OCI-LY1 (cell line): ENCODE results near the gene TMA7B.

Experiments
- H2AFZ ChIP-seq: fragments of 200-600 bp; sonication (generic), shearing (Covaris generic); 2 replicates; pipeline ENCODE4 v1.6.0; 2014; ENCODE audit warnings: antibody characterized with exemption, mild to moderate bottlenecking, low read length
- H3F3A ChIP-seq: fragments of 200-600 bp; sonication (generic), shearing (Covaris generic); 2 replicates; pipeline ENCODE4 v1.6.0; 2014; ENCODE audit warnings: mild to moderate bottlenecking, antibody characterized with exemption, low read length, moderate library complexity; ENCODE audit not compliant: insufficient read depth
- H3K27ac ChIP-seq: fragments of 200-600 bp; sonication (generic); 2 replicates; pipeline ENCODE4 v1.5.1; 2014; ENCODE audit warnings: low read length, mixed run types, mild to moderate bottlenecking, low read depth; ENCODE audit not compliant: poor library complexity, severe bottlenecking
- H3K27me3 ChIP-seq: fragments of 200-600 bp; sonication (generic); 2 replicates; pipeline ENCODE4 v1.6.0; 2014; ENCODE audit warnings: antibody characterized with exemption, mild to moderate bottlenecking, low read length, moderate library complexity; ENCODE audit not compliant: insufficient read depth
- H3K36me3 ChIP-seq: fragments of 200-600 bp; sonication (generic); 2 replicates; pipeline ENCODE4 v1.6.1; 2014; ENCODE audit warnings: mild to moderate bottlenecking, antibody characterized with exemption, low read length, moderate library complexity, mixed read lengths; ENCODE audit not compliant: insufficient read depth
- H3K4me1 ChIP-seq: fragments of 200-600 bp; sonication (generic); 2 replicates; pipeline ENCODE4 v1.5.1; 2014; ENCODE audit warnings: mild to moderate bottlenecking, low read length, moderate library complexity; ENCODE audit not compliant: insufficient read depth, severe bottlenecking
- H3K4me2 ChIP-seq: fragments of 200-600 bp; sonication (generic), shearing (Covaris generic); 2 replicates; pipeline ENCODE4 v1.6.1; 2014; ENCODE audit warnings: low read length
- H3K4me3 ChIP-seq: fragments of 200-600 bp; sonication (generic); 2 replicates; pipeline ENCODE4 v1.5.1; 2014; ENCODE audit warnings: low read length, low read depth, mild to moderate bottlenecking, mixed read lengths; ENCODE audit not compliant: poor library complexity, severe bottlenecking
- H3K79me2 ChIP-seq: fragments of 200-600 bp; shearing (Covaris generic); 2 replicates; pipeline ENCODE4 v1.6.1; 2016; ENCODE audit warnings: mixed run types, low read length, mixed read lengths; ENCODE audit not compliant: insufficient read depth
- H3K9ac ChIP-seq: fragments of 200-600 bp; sonication (generic), shearing (Covaris generic); 2 replicates; pipeline ENCODE4 v1.6.1; 2014; ENCODE audit warnings: mild to moderate bottlenecking, low read length, mixed read lengths
- H3K9me2 ChIP-seq: fragments of 200-600 bp; sonication (generic), shearing (Covaris generic); 2 replicates; pipeline ENCODE4 v1.6.1; 2014; ENCODE audit warnings: low read depth, mild to moderate bottlenecking, low read length, mixed read lengths
- H3K9me3 ChIP-seq: fragments of 200-600 bp; shearing (Covaris generic); 2 replicates; pipeline ENCODE4 v1.6.1; 2014; ENCODE audit warnings: low read length, mixed read lengths
- H4K20me1 ChIP-seq: fragments of 200-600 bp; sonication (generic), shearing (Covaris generic); 2 replicates; pipeline ENCODE4 v1.6.0; 2016; ENCODE audit warnings: mild to moderate bottlenecking, low read length; ENCODE audit not compliant: insufficient read depth
- CTCF ChIP-seq: fragments of 200-600 bp; sonication (generic), shearing (Covaris generic); IDR thresholded peaks from 2 replicates; pipeline ENCODE4 v1.5.1; 2017; ENCODE audit warnings: mild to moderate bottlenecking, antibody characterized with exemption, low read length, moderate library complexity, mixed read lengths
- EZH2 ChIP-seq: fragments of 200-600 bp; sonication (generic), shearing (Covaris generic); IDR thresholded peaks from 2 replicates; pipeline ENCODE4 v1.8.0; 2017; ENCODE audit warnings: borderline replicate concordance, mixed run types, mild to moderate bottlenecking, antibody characterized with exemption, low read length, moderate library complexity, mixed read lengths

The TMA7B gene

GRCh38 chr22:39989633-39990032 is 29.4 kb downstream of the TMA7B start:
- Histone ChIP-seq H2AFZ (no peak overlapping the region), H3K36me3 (no peaks in the 10 kb centered on the region)
- TF ChIP-seq CTCF (no peak), EZH2 (no peak)

GRCh38 chr22:39990686-39991085 is 30.5 kb downstream of the TMA7B start:
- Histone ChIP-seq H3K9ac (no peak overlapping the region), H3K79me2 (no peaks in the 10 kb centered on the region), H3K36me3 (no peaks in the 10 kb centered on the region), H2AFZ (no peak overlapping the region), H4K20me1 (no peaks in the 10 kb centered on the region), H3K4me2 (no peak overlapping the region), H3K9me3 (no peaks in the 10 kb centered on the region), H3K27me3 (peaks cover 3% of the 10 kb centered on the region; the same call in 1 of the 2 replicates), H3K4me1 (no peaks in the 10 kb centered on the region), H3K27ac (no peak overlapping the region), H3F3A (no peaks in the 10 kb centered on the region), H3K9me2 (no peaks in the 10 kb centered on the region), H3K4me3 (no peak overlapping the region)
- TF ChIP-seq EZH2 = no peak
- no peak for TF ChIP-seq CTCF

More at GRCh38 chr22:39989633-39990032, 29.4 kb downstream of the TMA7B start:
- Histone ChIP-seq H3F3A (no peaks in the 10 kb centered on the region), H3K9ac (no peak overlapping the region), H3K4me3 (no peak overlapping the region), H3K4me2 (no peak overlapping the region), H3K4me1 (no peaks in the 10 kb centered on the region), H3K27ac (no peak overlapping the region), H3K9me2 (no peaks in the 10 kb centered on the region), H4K20me1 (no peaks in the 10 kb centered on the region), H3K27me3 (peaks cover 3% of the 10 kb centered on the region; the same call in 1 of the 2 replicates), H3K9me3 (no peaks in the 10 kb centered on the region), H3K79me2 (no peaks in the 10 kb centered on the region)

- Histone ChIP-seq H3F3A (no peaks in the 10 kb centered on the region), H4K20me1 (no peaks in the 10 kb centered on the region), H3K9me3 (no peaks in the 10 kb centered on the region), H3K27me3 (peaks cover 3% of the 10 kb centered on the region; the same call in 1 of the 2 replicates), H3K4me1 (no peaks in the 10 kb centered on the region), H3K9ac (no peak overlapping the region), H3K36me3 (no peaks in the 10 kb centered on the region), H3K79me2 (no peaks in the 10 kb centered on the region), H3K4me3 (no peak overlapping the region), H3K27ac (no peak overlapping the region), H3K4me2 (no peak overlapping the region), H3K9me2 (no peaks in the 10 kb centered on the region), H2AFZ (no peak overlapping the region)
- TF ChIP-seq CTCF (no peak), EZH2 (no peak)
Measured at GRCh38 chr22:39991159-39991860, 31.1 kb downstream of the TMA7B start.
